ENCODE data around the gene MICAL3.
A peak's percentile ranks its signal among the peaks of the same experiment; 100 is the strongest.

MICAL3 gene

GRCh38 chr22:17772958-17773605, 251.3 kb downstream of the MICAL3 start:
- Histone ChIP-seq H4K20me1 (ENCODE audit: insufficient read depth, low read length) (no peaks in the 10 kb centered on the region), H3K27ac (ENCODE audit: low read depth, low read length, poor library complexity, severe bottlenecking) (peak overlapping the region; percentile 72), H3K4me1 (ENCODE audit: insufficient read depth, low read length, severe bottlenecking) (peaks cover 61% of the 10 kb centered on the region), H3K27me3 (ENCODE audit: insufficient read depth, low read length) (no peaks in the 10 kb centered on the region), H3K36me3 (ENCODE audit: insufficient read depth, low read length) (peaks cover 4% of the 10 kb centered on the region; the same call in 1 of the 2 replicates), H3K9ac (ENCODE audit: low read length) (peak overlapping the region; percentile 66), H3K9me2 (ENCODE audit: low read depth, low read length) (no peaks in the 10 kb centered on the region), H3K4me2 (ENCODE audit: low read length) (peak overlapping the region; percentile 81), H3K79me2 (ENCODE audit: insufficient read depth, low read length) (peaks cover 6% of the 10 kb centered on the region; the same call in 1 of the 2 replicates), H2AFZ (ENCODE audit: low read length) (no peak overlapping the region), H3F3A (ENCODE audit: insufficient read depth, low read length) (peaks cover 3% of the 10 kb centered on the region; the same call in 1 of the 2 replicates), H3K9me3 (ENCODE audit: low read length) (no peaks in the 10 kb centered on the region), H3K4me3 (ENCODE audit: low read depth, low read length, poor library complexity, severe bottlenecking) (peak overlapping the region; percentile 70)
- TF ChIP-seq EZH2 (IDR thresholded peaks at IDR 0.05; ENCODE audit: borderline replicate concordance, low read length), result no peak
- TF ChIP-seq CTCF (IDR thresholded peaks at IDR 0.05; ENCODE audit: low read length), result no peak

- H3K27me3 ChIP-seq (ENCODE audit: insufficient read depth, low read length), result no peaks in the 10 kb centered on the region
- no peak overlapping the region for H2AFZ ChIP-seq (ENCODE audit: low read length)
- H3K36me3 ChIP-seq (ENCODE audit: insufficient read depth, low read length), result peaks cover 4% of the 10 kb centered on the region; the same call in 1 of the 2 replicates
- peak overlapping the region; percentile 66; the same call in 1 of the 2 replicates for H3K9ac ChIP-seq (ENCODE audit: low read length)
- peaks cover 3% of the 10 kb centered on the region; the same call in 1 of the 2 replicates for H3F3A ChIP-seq (ENCODE audit: insufficient read depth, low read length)
- H3K9me2 ChIP-seq (ENCODE audit: low read depth, low read length), result no peaks in the 10 kb centered on the region
- peaks cover 12% of the 10 kb centered on the region for H3K79me2 ChIP-seq (ENCODE audit: insufficient read depth, low read length)
- TF ChIP-seq CTCF (IDR thresholded peaks at IDR 0.05; ENCODE audit: low read length), result no peak
- no peak for TF ChIP-seq EZH2 (IDR thresholded peaks at IDR 0.05; ENCODE audit: borderline replicate concordance, low read length)
- peak overlapping the region; percentile 81 for H3K4me2 ChIP-seq (ENCODE audit: low read length)
- H3K4me3 ChIP-seq (ENCODE audit: low read depth, low read length, poor library complexity, severe bottlenecking), result peak overlapping the region; percentile 70
- peak overlapping the region; percentile 72 for H3K27ac ChIP-seq (ENCODE audit: low read depth, low read length, poor library complexity, severe bottlenecking)
- peaks cover 63% of the 10 kb centered on the region for H3K4me1 ChIP-seq (ENCODE audit: insufficient read depth, low read length, severe bottlenecking)
- no peaks in the 10 kb centered on the region for H3K9me3 ChIP-seq (ENCODE audit: low read length)
- H4K20me1 ChIP-seq (ENCODE audit: insufficient read depth, low read length), result no peaks in the 10 kb centered on the region
These were observed 252.0 kb downstream of the MICAL3 start for GRCh38 chr22:17772249-17772957.

- TF ChIP-seq CTCF (IDR thresholded peaks at IDR 0.05; ENCODE audit: low read length) (no peak), EZH2 (IDR thresholded peaks at IDR 0.05; ENCODE audit: borderline replicate concordance, low read length) (no peak)
- H3K9me2 ChIP-seq (ENCODE audit: low read depth, low read length), result no peaks in the 10 kb centered on the region
- no peaks in the 10 kb centered on the region; the same call in 1 of the 2 replicates for H3F3A ChIP-seq (ENCODE audit: insufficient read depth, low read length)
- no peak overlapping the region for H3K4me3 ChIP-seq (ENCODE audit: low read depth, low read length, poor library complexity, severe bottlenecking)
- H3K4me1 ChIP-seq (ENCODE audit: insufficient read depth, low read length, severe bottlenecking), result peaks cover 47% of the 10 kb centered on the region
- H2AFZ ChIP-seq (ENCODE audit: low read length), result no peak overlapping the region
- no peaks in the 10 kb centered on the region for H3K27me3 ChIP-seq (ENCODE audit: insufficient read depth, low read length)
- H3K36me3 ChIP-seq (ENCODE audit: insufficient read depth, low read length), result peaks cover 4% of the 10 kb centered on the region; the same call in 1 of the 2 replicates
- no peaks in the 10 kb centered on the region for H4K20me1 ChIP-seq (ENCODE audit: insufficient read depth, low read length)
- no peaks in the 10 kb centered on the region for H3K9me3 ChIP-seq (ENCODE audit: low read length)
- H3K79me2 ChIP-seq (ENCODE audit: insufficient read depth, low read length), result peaks cover 17% of the 10 kb centered on the region
- H3K9ac ChIP-seq (ENCODE audit: low read length), result no peak overlapping the region
- H3K4me2 ChIP-seq (ENCODE audit: low read length), result no peak overlapping the region
- no peak overlapping the region for H3K27ac ChIP-seq (ENCODE audit: low read depth, low read length, poor library complexity, severe bottlenecking)
These were observed 253.9 kb downstream of the MICAL3 start for GRCh38 chr22:17770180-17771077.
